H9 (cell line): ENCODE results near the gene SBF1. TPM values are rescaled to one million over a fixed set of nuclear protein-coding genes. Genes with fewer than 3 reads are reported as not detected.

Experiments
- DNase-seq: peaks from one replicate; pipeline ENCODE4 v3.0.0-alpha.2; 2017
- H2AFZ ChIP-seq: one replicate; pipeline ENCODE4 v1.6.1; 2013; ENCODE audit warnings: mild to moderate bottlenecking, low read length, control low read depth, moderate library complexity
- H2AK5ac ChIP-seq: 2 replicates; pipeline ENCODE4 v1.6.1; 2013; ENCODE audit warnings: low read length, control low read depth, mixed read lengths; ENCODE audit not compliant: insufficient read length
- H2BK120ac ChIP-seq: one replicate; pipeline ENCODE4 v1.6.1; 2013; ENCODE audit warnings: low read depth, mild to moderate bottlenecking, low read length, control low read depth, inconsistent platforms; ENCODE audit not compliant: poor library complexity, severe bottlenecking
- H2BK12ac ChIP-seq: 2 replicates; pipeline ENCODE4 v1.6.1; 2013; ENCODE audit warnings: low read length, control low read depth, mixed read lengths, low read depth; ENCODE audit not compliant: insufficient read length
- H2BK15ac ChIP-seq: 2 replicates; pipeline ENCODE4 v1.6.1; 2013; ENCODE audit warnings: low read depth, low read length, control low read depth
- H2BK20ac ChIP-seq: one replicate; pipeline ENCODE4 v1.6.1; 2013; ENCODE audit warnings: low read depth, mild to moderate bottlenecking, low read length, control low read depth, inconsistent platforms; ENCODE audit not compliant: poor library complexity, severe bottlenecking
- H2BK5ac ChIP-seq: 2 replicates; pipeline ENCODE4 v1.6.1; 2013; ENCODE audit warnings: low read length, control low read depth, mixed read lengths; ENCODE audit not compliant: insufficient read length
- H3K14ac ChIP-seq: 2 replicates; pipeline ENCODE4 v1.6.1; 2013; ENCODE audit warnings: low read length, control low read depth; ENCODE audit not compliant: insufficient read depth
- H3K18ac ChIP-seq: 2 replicates; pipeline ENCODE4 v1.6.1; 2013; ENCODE audit warnings: low read depth, mild to moderate bottlenecking, mixed read lengths, low read length, control low read depth; ENCODE audit not compliant: insufficient read length
- H3K23ac ChIP-seq: 2 replicates; pipeline ENCODE4 v1.6.1; 2013; ENCODE audit warnings: low read length, control low read depth, mixed read lengths, low read depth; ENCODE audit not compliant: insufficient read length
- H3K23me2 ChIP-seq: 2 replicates; pipeline ENCODE4 v1.6.1; 2013; ENCODE audit warnings: low read depth, mild to moderate bottlenecking, mixed read lengths, low read length, control low read depth; ENCODE audit not compliant: insufficient read length, poor library complexity, severe bottlenecking
- H3K27ac ChIP-seq: 2 replicates; pipeline ENCODE4 v1.5.1; 2013; ENCODE audit warnings: low read length, control low read depth, mixed read lengths, low read depth; ENCODE audit not compliant: insufficient read length
- H3K27me3 ChIP-seq: 2 replicates; pipeline ENCODE4 v1.6.1; 2013; ENCODE audit warnings: low read length, control low read depth, inconsistent platforms; ENCODE audit not compliant: insufficient read depth
- H3K4ac ChIP-seq: 2 replicates; pipeline ENCODE4 v1.6.1; 2013; ENCODE audit warnings: low read depth, mild to moderate bottlenecking, control low read depth, inconsistent platforms, low read length, moderate library complexity
- H3K4me1 ChIP-seq: 2 replicates; pipeline ENCODE4 v1.6.1; 2013; ENCODE audit warnings: low read length, control low read depth, inconsistent platforms; ENCODE audit not compliant: insufficient read depth
- H3K4me2 ChIP-seq: 2 replicates; pipeline ENCODE4 v1.6.1; 2013; ENCODE audit warnings: low read length, control low read depth, mixed read lengths; ENCODE audit not compliant: insufficient read length, insufficient read depth
- H3K56ac ChIP-seq: 2 replicates; pipeline ENCODE4 v1.6.1; 2013; ENCODE audit warnings: low read depth, mild to moderate bottlenecking, mixed read lengths, low read length, control low read depth; ENCODE audit not compliant: insufficient read length
- H3K79me1 ChIP-seq: 2 replicates; pipeline ENCODE4 v1.6.1; 2013; ENCODE audit warnings: low read depth, mild to moderate bottlenecking, moderate library complexity, low read length, control low read depth, inconsistent platforms; ENCODE audit not compliant: insufficient read depth, poor library complexity, severe bottlenecking
- H3K79me2 ChIP-seq: 2 replicates; pipeline ENCODE4 v1.6.1; 2013; ENCODE audit warnings: low read length, control low read depth, inconsistent platforms; ENCODE audit not compliant: insufficient read depth
- H3K9ac ChIP-seq: 2 replicates; pipeline ENCODE4 v1.6.1; 2013; ENCODE audit warnings: low read length, control low read depth, mixed read lengths; ENCODE audit not compliant: insufficient read length; ENCODE audit errors: extremely low read depth
- H3K9me3 ChIP-seq: one replicate; pipeline ENCODE4 v1.6.1; 2013; ENCODE audit warnings: low read depth, low read length, inconsistent platforms; ENCODE audit not compliant: control insufficient read depth
- H3T11ph ChIP-seq: one replicate; pipeline ENCODE4 v1.6.1; 2013; ENCODE audit warnings: mild to moderate bottlenecking, low read length, control low read depth, inconsistent platforms
- H4K20me1 ChIP-seq: one replicate; pipeline ENCODE4 v1.6.1; 2013; ENCODE audit not compliant: control insufficient read depth, insufficient read length, insufficient read depth
- H4K5ac ChIP-seq: 2 replicates; pipeline ENCODE4 v1.6.1; 2013; ENCODE audit warnings: low read depth, mild to moderate bottlenecking, mixed read lengths, low read length, control low read depth; ENCODE audit not compliant: insufficient read length
- H4K8ac ChIP-seq: replicated peaks from 2 replicates; pipeline ENCODE4 v1.6.1; 2013; ENCODE audit warnings: low read length, control low read depth, mixed read lengths, low read depth; ENCODE audit not compliant: insufficient read length
- H4K91ac ChIP-seq: 2 replicates; pipeline ENCODE4 v1.6.1; 2013; ENCODE audit warnings: low read depth, mild to moderate bottlenecking, moderate library complexity, mixed read lengths, low read length, control low read depth; ENCODE audit not compliant: insufficient read length
- H3K27ac Mint-ChIP-seq, 3 experiments: 2 replicates in 2 of 3; 3 replicates in 1 of 3; pipeline ENCODE4 v1.8.0; 2020 to 2021; ENCODE audit warnings: mixed read lengths in 3 of 3, mild to moderate bottlenecking in 1 of 3, moderate library complexity in 1 of 3
- H3K27me3 Mint-ChIP-seq: 2 replicates; pipeline ENCODE4 v1.8.0; 2021; ENCODE audit warnings: low read depth, mild to moderate bottlenecking, moderate library complexity, mixed read lengths
- H3K36me3 Mint-ChIP-seq, 3 experiments: 2 replicates in 2 of 3; 3 replicates in 1 of 3; pipeline ENCODE4 v1.8.0; 2020 to 2021; ENCODE audit warnings: low read depth in 3 of 3, mixed read lengths in 3 of 3; ENCODE audit not compliant: insufficient read depth in 1 of 3
- H3K4me1 Mint-ChIP-seq, 2 experiments: 2 replicates each; pipeline ENCODE4 v1.8.0; 2020; ENCODE audit warnings: mixed read lengths in 2 of 2
- H3K4me3 Mint-ChIP-seq, 2 experiments: 2 replicates in 1 of 2; 3 replicates in 1 of 2; pipeline ENCODE4 v1.8.0; 2020 to 2021; ENCODE audit warnings: mild to moderate bottlenecking in 2 of 2, mixed read lengths in 2 of 2, moderate library complexity in 1 of 2
- H3K9me3 Mint-ChIP-seq, 2 experiments: 2 replicates in 1 of 2; 3 replicates in 1 of 2; pipeline ENCODE4 v1.8.0; 2020; ENCODE audit warnings: mild to moderate bottlenecking in 2 of 2, mixed read lengths in 2 of 2, moderate library complexity in 1 of 2
- CTCF ChIP-seq: fragments of 200-600 bp; sonication (generic); conservative IDR thresholded peaks from 3 replicates; pipeline ENCODE4 v1.8.0; 2021; ENCODE audit warnings: antibody characterized with exemption, mild to moderate bottlenecking
- WGBS: extraction: QIAGEN DNeasy Blood & Tissue Kit; methylation state at CpG from one replicate; pipeline ENCODE4 v1.1.7; 2013; ENCODE audit warnings: missing lambda C conversion rate, low lambda C conversion rate, mixed read lengths; ENCODE audit not compliant: insufficient read length; ENCODE audit errors: extremely low coverage; 5-methylcytosine and 5-hydroxymethylcytosine counted together
- total RNA-seq: library from RNA; stranded (reverse); gene quantifications from 2 replicates; pipeline ENCODE4 v1.2.1, GENCODE V29; 2021

Gene SBF1
- total RNA-seq, 1 experiment from 2014 or later: 69.8 TPM

- Histone ChIP-seq H3K56ac (no peak overlapping the region), H4K5ac (no peak overlapping the region), H3K23ac (no peak overlapping the region), H3K9me3 (no peaks in the 10 kb centered on the region), H3K27ac (no peak overlapping the region), H3K4me2 (no peak overlapping the region), H2BK12ac (no peak overlapping the region), H3K18ac (no peak overlapping the region), H3K4ac (no peak overlapping the region), H3K14ac (no peak overlapping the region), H2AFZ (no peak overlapping the region), H3K9ac (no peak overlapping the region), H3K4me1 (peaks cover 3% of the 10 kb centered on the region; the same call in 1 of the 2 replicates), H2BK15ac (no peak overlapping the region), H4K8ac (no peak overlapping the region), H2BK20ac (no peak overlapping the region), H3K27me3 (peaks cover 5% of the 10 kb centered on the region; the same call in 1 of the 2 replicates), H3K79me1 (no peaks in the 10 kb centered on the region), H3K79me2 (no peaks in the 10 kb centered on the region), H3K23me2 (peaks cover 3% of the 10 kb centered on the region), H2AK5ac (no peak overlapping the region), H4K20me1 (no peaks in the 10 kb centered on the region), H3T11ph (no peak overlapping the region), H2BK120ac (no peak overlapping the region), H4K91ac (no peak overlapping the region), H2BK5ac (no peak overlapping the region)
- Mint-ChIP-seq H3K4me1 (peaks cover 11 to 15% of the 10 kb centered on the region in 2 experiments), H3K9me3 (no peaks in the 10 kb centered on the region; a peak in 1 of 5 replicates), H3K36me3 (peaks cover 7 to 44% (median 32%) of the 10 kb centered on the region in 3 experiments; a peak in 6 of 7 replicates), H3K27me3 (peaks cover 19% of the 10 kb centered on the region), H3K27ac (no peak overlapping the region), H3K4me3 (peak overlapping the region in 1 of 2 experiments; percentile 38; a peak in 2 of 5 replicates)
- WGBS: no CpG with 5 or more reads among the region's 16 CpGs
- no peak for DNase-seq
- no peak for TF ChIP-seq CTCF
These were observed 48.6 kb upstream of the SBF1 start for GRCh38 chr22:50523458-50523805.
